Tibial nerve (tissue), 4 donors: ENCODE results near the gene UTRN. TPM values are rescaled to one million over a fixed set of nuclear protein-coding genes. Genes with fewer than 3 reads are reported as not detected.
A peak's percentile ranks its signal among the peaks of the same experiment; 100 is the strongest.

Experiments used
- DNase-seq, 2 donors: peaks; one replicate each; pipeline ENCODE4 v3.0.0-alpha.2; 2019; ENCODE audit warnings: low spot score in 2 of 2
- H3K27ac ChIP-seq, 4 donors: fragments of 200-600 bp; sonication (generic) in 3 of 4; one replicate each; pipeline ENCODE4 v1.5.1; 2017 to 2019; ENCODE audit warnings: mild to moderate bottlenecking in 1 of 4
- H3K27me3 ChIP-seq, 2 donors: fragments of 200-600 bp; sonication (generic) in 1 of 2; one replicate each; pipeline versions ENCODE4 v1.5.1 to v1.6.0; 2017 to 2019
- H3K36me3 ChIP-seq, 3 donors: fragments of 200-600 bp; sonication (generic); one replicate each; pipeline ENCODE4 v1.5.1; 2018 to 2019
- H3K4me1 ChIP-seq, 4 donors: fragments of 200-600 bp; sonication (generic) in 3 of 4; one replicate each; pipeline ENCODE4 v1.5.1; 2017 to 2019
- H3K4me3 ChIP-seq, 4 donors: fragments of 200-600 bp; sonication (generic) in 3 of 4; one replicate each; pipeline ENCODE4 v1.5.1; 2017 to 2019; ENCODE audit warnings: mild to moderate bottlenecking in 1 of 4, moderate library complexity in 1 of 4
- H3K9me3 ChIP-seq, 4 donors: fragments of 200-600 bp; sonication (generic) in 3 of 4; one replicate each; pipeline ENCODE4 v1.5.1; 2017 to 2019
- EP300 ChIP-seq, 2 donors: sonication (generic); formaldehyde crosslinking; IDR thresholded peaks; one replicate each; pipeline ENCODE4 v1.6.1; 2017; ENCODE audit warnings: antibody characterized with exemption in 2 of 2, mild to moderate bottlenecking in 1 of 2
- POLR2A ChIP-seq, 2 donors: fragments of 450-650 bp; IDR thresholded peaks; one replicate each; pipeline ENCODE4 v1.6.1; 2017; ENCODE audit warnings: antibody characterized with exemption in 2 of 2, mild to moderate bottlenecking in 2 of 2, moderate library complexity in 2 of 2
- WGBS, 2 donors: methylation state at CpG; one replicate each; pipeline ENCODE4 v1.1.5; 2018; 5-methylcytosine and 5-hydroxymethylcytosine counted together
- total RNA-seq, 4 donors: library from RNA; depleted of rRNA; stranded (reverse); fragments of >200 nt; gene quantifications; one replicate each; pipeline ENCODE4 v1.1.0, GENCODE V29; 2016
- TF ChIP-seq, protein P1 (sequence below), 5 experiments: fragments of 200-600 bp in 3 of 5; fragments of 450-650 bp in 2 of 5; sonication (generic) in 3 of 5; IDR thresholded peaks; one replicate each; pipeline ENCODE4 v1.5.1; 2016 to 2019; ENCODE audit warnings: antibody characterized with exemption in 5 of 5, mild to moderate bottlenecking in 3 of 5, moderate library complexity in 2 of 5

UTRN gene
- total RNA-seq, 4 donors from 2014 or later, result 279 to 370 (median 307) TPM

DNA sequence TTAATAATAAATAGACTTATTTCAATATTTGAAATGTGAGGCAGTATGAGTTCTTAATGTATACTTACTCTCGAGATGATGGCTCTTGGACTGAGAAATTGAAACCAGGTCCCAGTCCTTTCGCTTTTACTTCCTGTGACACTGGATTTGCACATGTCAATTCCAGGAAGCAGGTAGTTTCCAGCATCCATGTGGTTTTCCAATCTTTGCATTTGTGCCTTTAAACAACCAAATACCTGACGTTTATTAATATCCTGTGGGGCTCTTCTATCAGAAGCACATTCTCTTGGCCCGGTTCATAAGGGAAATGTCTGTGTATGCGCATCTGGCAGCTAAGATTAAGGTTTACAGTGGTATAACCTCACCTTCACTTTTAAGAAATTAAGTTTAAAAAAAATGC, 13.1 kb downstream of the UTRN start:
- Histone ChIP-seq H3K9me3 (no peaks in the 10 kb centered on the region), H3K27ac (peak overlapping the region in 2 of 4 donors; percentile 81 to 86), H3K4me3 (no peak overlapping the region), H3K27me3 (no peaks in the 10 kb centered on the region), H3K4me1 (peaks cover 0 to 77% (median 25%) of the 10 kb centered on the region in 4 donors), H3K36me3 (peaks cover 0 to 13% (median 0%) of the 10 kb centered on the region in 3 donors)
- no peak for DNase-seq
- TF ChIP-seq EP300 (IDR thresholded peaks at IDR 0.05), result no peak
- TF ChIP-seq, protein P1, sequence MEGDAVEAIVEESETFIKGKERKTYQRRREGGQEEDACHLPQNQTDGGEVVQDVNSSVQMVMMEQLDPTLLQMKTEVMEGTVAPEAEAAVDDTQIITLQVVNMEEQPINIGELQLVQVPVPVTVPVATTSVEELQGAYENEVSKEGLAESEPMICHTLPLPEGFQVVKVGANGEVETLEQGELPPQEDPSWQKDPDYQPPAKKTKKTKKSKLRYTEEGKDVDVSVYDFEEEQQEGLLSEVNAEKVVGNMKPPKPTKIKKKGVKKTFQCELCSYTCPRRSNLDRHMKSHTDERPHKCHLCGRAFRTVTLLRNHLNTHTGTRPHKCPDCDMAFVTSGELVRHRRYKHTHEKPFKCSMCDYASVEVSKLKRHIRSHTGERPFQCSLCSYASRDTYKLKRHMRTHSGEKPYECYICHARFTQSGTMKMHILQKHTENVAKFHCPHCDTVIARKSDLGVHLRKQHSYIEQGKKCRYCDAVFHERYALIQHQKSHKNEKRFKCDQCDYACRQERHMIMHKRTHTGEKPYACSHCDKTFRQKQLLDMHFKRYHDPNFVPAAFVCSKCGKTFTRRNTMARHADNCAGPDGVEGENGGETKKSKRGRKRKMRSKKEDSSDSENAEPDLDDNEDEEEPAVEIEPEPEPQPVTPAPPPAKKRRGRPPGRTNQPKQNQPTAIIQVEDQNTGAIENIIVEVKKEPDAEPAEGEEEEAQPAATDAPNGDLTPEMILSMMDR (IDR thresholded peaks at IDR 0.05), result no peak
- no peak for TF ChIP-seq POLR2A (IDR thresholded peaks at IDR 0.05)
- WGBS, 2 donors, result 72 to 78% methylated on average over 5 of the region's 5 CpGs

DNA sequence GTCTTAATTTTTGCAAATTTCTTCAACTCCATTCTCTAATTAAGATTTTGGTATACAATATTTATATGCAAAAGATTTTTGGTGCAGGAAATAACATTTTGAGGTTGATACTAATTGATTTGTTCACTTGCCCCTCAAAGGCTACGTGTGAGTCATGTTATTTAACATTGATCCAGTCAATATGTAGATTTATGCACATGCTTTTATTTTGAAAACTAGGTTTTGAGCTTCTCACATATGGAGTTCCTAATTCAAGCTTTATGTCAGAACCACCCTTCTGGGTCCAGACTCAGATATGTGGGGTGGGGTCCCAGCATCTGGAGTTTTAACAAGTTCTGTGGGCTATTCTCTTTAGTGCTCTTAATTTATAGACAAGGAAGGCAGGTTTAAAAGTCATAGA, 13.8 kb downstream of the UTRN start:
- TF ChIP-seq EP300 (IDR thresholded peaks at IDR 0.05), result no peak
- TF ChIP-seq, protein P1 (IDR thresholded peaks at IDR 0.05), result no peak
- 81 to 97% methylated on average over 1 of the region's 1 CpG for WGBS, 2 donors

DNA sequence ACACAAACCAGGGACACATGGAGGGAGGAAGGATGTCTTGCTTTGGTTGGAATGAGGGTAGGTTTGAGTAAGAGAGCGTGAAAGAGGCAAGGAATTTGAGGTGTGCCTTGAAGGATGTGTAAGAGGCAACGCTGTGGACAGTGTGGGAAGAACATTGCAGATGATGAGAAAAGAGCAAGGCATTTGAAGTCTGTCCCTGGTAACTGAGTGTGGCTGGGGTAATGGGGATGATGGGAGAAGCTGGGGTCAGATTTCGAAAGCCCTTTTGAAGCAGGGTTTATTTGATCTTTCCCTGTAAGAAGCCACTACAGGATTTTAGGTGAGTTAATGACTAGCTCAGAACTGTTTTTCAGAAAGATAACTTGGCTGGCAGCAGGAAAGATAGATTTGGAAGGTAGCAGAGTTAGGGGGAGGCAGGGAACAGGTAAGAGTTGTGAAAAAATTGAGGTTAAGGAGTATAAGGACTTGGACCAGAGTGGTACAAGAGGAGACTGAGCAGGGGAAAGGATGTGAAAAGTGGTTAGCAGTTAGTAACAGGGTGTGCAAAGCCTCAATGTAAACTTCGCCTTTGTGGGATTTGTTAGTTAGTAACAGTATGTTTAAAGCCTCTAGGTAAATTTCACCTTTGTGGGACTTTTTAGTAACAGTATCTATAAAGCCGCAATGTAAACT, 17.7 kb downstream of the UTRN start:
- Histone ChIP-seq H3K36me3 (no peaks in the 10 kb centered on the region), H3K27ac (no peak overlapping the region), H3K4me3 (no peak overlapping the region), H3K27me3 (no peaks in the 10 kb centered on the region), H3K9me3 (no peaks in the 10 kb centered on the region), H3K4me1 (peaks cover 0 to 53% (median 11%) of the 10 kb centered on the region in 4 donors)
- DNase-seq, result no peak
- WGBS, 2 donors, result 93 to 95% methylated on average over 5 of the region's 5 CpGs
- TF ChIP-seq, protein P1 (IDR thresholded peaks at IDR 0.05), result no peak
- TF ChIP-seq EP300 (IDR thresholded peaks at IDR 0.05) (no peak), POLR2A (IDR thresholded peaks at IDR 0.05) (no peak)

More for the DNA sequence above, 13.8 kb downstream of the UTRN start:
- H3K27ac ChIP-seq, result no peak overlapping the region
- no peak for DNase-seq
- H3K36me3 ChIP-seq, result peaks cover 0 to 13% (median 0%) of the 10 kb centered on the region in 3 donors
- H3K9me3 ChIP-seq, result no peaks in the 10 kb centered on the region
- H3K4me3 ChIP-seq, result no peak overlapping the region
- H3K4me1 ChIP-seq, result peaks cover 0 to 70% (median 25%) of the 10 kb centered on the region in 4 donors
- no peaks in the 10 kb centered on the region for H3K27me3 ChIP-seq

DNA sequence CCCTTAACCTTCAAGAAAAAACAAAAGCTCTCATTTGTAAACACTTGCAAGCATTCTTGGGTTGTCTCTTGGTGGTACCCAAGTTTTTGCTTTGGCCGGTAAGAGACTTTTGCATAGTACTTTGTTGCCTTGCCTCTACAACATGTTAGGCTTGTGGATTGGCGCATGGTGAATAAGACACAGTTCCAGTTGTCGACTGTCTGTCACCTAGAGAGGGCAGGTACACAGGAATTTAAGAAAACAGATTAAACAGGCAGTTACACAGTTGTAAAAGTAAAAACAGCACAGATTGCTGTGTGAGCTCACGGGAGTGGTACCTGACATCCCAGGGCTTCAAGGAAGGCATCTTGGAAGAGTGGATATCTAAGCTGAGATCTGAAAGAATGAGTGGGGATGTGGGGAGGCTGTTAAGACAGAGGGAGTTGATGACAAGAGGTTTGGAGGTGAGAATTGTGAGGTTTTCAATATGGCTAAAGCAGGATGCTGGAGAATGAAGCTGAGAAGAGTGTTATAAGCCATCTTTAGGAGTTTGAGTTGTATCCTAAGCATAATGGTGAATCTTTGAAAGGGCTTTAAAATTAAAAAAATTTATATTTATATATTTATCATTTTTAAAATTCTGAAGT, 19.2 kb downstream of the UTRN start:
- Histone ChIP-seq H3K9me3 (no peaks in the 10 kb centered on the region), H3K4me3 (no peak overlapping the region), H3K27ac (no peak overlapping the region), H3K4me1 (peaks cover 0 to 38% (median 0%) of the 10 kb centered on the region in 4 donors), H3K27me3 (no peaks in the 10 kb centered on the region), H3K36me3 (peaks cover 0 to 11% (median 0%) of the 10 kb centered on the region in 3 donors)
- 92 to 93% methylated on average over 4 of the region's 4 CpGs for WGBS, 2 donors
- TF ChIP-seq, protein P1 (IDR thresholded peaks at IDR 0.05), result no peak
- no peak for TF ChIP-seq EP300 (IDR thresholded peaks at IDR 0.05)
- TF ChIP-seq POLR2A (IDR thresholded peaks at IDR 0.05), result no peak
- no peak for DNase-seq

DNA sequence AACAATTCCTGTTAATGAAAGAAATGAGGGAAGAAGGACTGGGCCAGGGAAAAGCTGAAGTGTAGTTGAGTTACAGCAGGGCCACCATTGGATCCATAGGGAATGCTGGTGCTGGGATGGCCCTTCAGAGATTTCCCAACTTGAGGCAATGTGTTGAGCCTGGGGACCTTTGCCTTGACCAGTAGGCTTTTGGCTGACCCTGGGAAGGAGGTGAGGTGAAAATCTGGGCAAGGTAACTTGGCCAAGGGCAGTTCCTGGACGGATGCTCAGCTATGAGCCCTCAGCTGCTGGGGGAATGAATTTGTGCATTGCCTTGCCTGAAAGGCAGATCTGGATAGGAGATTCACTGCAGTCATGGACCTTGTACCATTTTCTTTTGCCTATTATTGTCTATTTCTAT, 20.4 kb downstream of the UTRN start:
- peaks cover 0 to 19% (median 0%) of the 10 kb centered on the region in 3 donors for H3K36me3 ChIP-seq
- no peaks in the 10 kb centered on the region for H3K9me3 ChIP-seq
- 50 to 64% methylated on average over 1 of the region's 1 CpG for WGBS, 2 donors
- DNase-seq, result no peak
- no peak overlapping the region for H3K4me3 ChIP-seq
- H3K27ac ChIP-seq, result no peak overlapping the region
- no peaks in the 10 kb centered on the region for H3K27me3 ChIP-seq
- no peak for TF ChIP-seq POLR2A (IDR thresholded peaks at IDR 0.05)
- peaks cover 0 to 33% (median 0%) of the 10 kb centered on the region in 4 donors for H3K4me1 ChIP-seq
